ENCODE results near the gene RARB.

RARB gene

GRCh38 chr3:25567388-25567787 lies 139.3 kb downstream of the RARB start:
- Histone ChIP-seq H3K27me3 (ENCODE audit: insufficient read depth, insufficient read length) (no peaks in the 10 kb centered on the region), H3K9me3 (ENCODE audit: insufficient read depth, low read length) (no peaks in the 10 kb centered on the region), H3K4me3 (ENCODE audit: insufficient read length, low read depth) (no peak overlapping the region), H3K4me1 (ENCODE audit: insufficient read depth, insufficient read length) (no peaks in the 10 kb centered on the region), H3K9ac (ENCODE audit: insufficient read length, low read depth) (no peak overlapping the region), H3K36me3 (ENCODE audit: insufficient read depth, insufficient read length, low read length) (no peaks in the 10 kb centered on the region)
- TF ChIP-seq YY1 (IDR thresholded peaks at IDR 0.05; ENCODE audit: insufficient read depth, insufficient read length) (no peak), ZNF274 (IDR thresholded peaks at IDR 0.05; ENCODE audit: low read depth, low read length) (no peak), SUZ12 (IDR thresholded peaks at IDR 0.05; ENCODE audit: extremely low read depth, insufficient read depth, insufficient read length) (no peak)
- DNase-seq (ENCODE audit: low read depth, low spot score), result no peak

DNA sequence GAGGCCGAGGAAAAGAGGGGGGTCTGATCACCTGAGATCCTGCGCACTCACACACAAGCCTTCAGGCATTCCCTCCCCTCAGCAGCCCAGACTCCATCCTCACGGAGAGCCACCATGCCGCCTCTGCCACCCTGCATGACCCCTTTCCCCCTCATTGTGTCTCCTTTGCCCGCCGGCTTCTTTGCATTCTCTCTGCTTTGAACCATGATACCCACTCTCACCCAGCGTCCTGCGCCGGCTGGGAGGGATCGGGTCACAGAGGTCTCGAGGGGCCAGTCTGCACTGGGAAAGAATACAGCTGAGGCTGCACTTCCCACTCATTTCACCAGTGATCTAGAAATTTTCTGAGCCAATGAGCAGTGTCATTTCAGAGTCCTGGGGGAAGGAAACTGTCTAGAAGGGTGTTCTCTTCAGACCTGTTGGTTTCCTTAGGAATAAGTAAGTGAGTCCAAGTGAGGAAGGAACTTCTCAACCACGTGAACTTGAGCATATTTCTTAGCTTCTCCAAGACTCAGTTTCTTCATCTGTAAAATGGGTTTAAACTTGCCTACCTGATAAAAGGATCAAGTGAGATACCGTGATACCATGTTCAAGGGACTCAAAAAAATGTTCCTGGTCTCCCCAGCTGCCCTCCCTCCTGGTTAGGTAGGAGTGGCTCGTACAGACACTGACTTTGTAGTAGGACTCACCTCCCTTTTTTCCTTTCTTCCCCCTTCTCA lies 139.9 kb downstream of the RARB start:
- Histone ChIP-seq H3K27me3 (ENCODE audit: insufficient read depth, insufficient read length) (no peaks in the 10 kb centered on the region), H3K36me3 (ENCODE audit: insufficient read depth, insufficient read length, low read length) (no peaks in the 10 kb centered on the region), H3K9me3 (ENCODE audit: insufficient read depth, low read length) (no peaks in the 10 kb centered on the region), H3K9ac (ENCODE audit: insufficient read length, low read depth) (no peak overlapping the region), H3K4me3 (ENCODE audit: insufficient read length, low read depth) (no peak overlapping the region), H3K4me1 (ENCODE audit: insufficient read depth, insufficient read length) (no peaks in the 10 kb centered on the region)
- DNase-seq (ENCODE audit: low read depth, low spot score), result no peak
- TF ChIP-seq YY1 (IDR thresholded peaks at IDR 0.05; ENCODE audit: insufficient read depth, insufficient read length), result no peak

GRCh38 chr3:25568525-25569078 lies 140.5 kb downstream of the RARB start:
- H3K9ac ChIP-seq (ENCODE audit: insufficient read length, low read depth), result no peak overlapping the region
- H3K4me3 ChIP-seq (ENCODE audit: insufficient read length, low read depth), result no peak overlapping the region
- H3K36me3 ChIP-seq (ENCODE audit: insufficient read depth, insufficient read length, low read length), result no peaks in the 10 kb centered on the region
- no peaks in the 10 kb centered on the region for H3K9me3 ChIP-seq (ENCODE audit: insufficient read depth, low read length)
- DNase-seq (ENCODE audit: low read depth, low spot score), result no peak
- no peaks in the 10 kb centered on the region for H3K4me1 ChIP-seq (ENCODE audit: insufficient read depth, insufficient read length)
- TF ChIP-seq YY1 (IDR thresholded peaks at IDR 0.05; ENCODE audit: insufficient read depth, insufficient read length) (no peak), ZNF274 (IDR thresholded peaks at IDR 0.05; ENCODE audit: low read depth, low read length) (no peak), SUZ12 (IDR thresholded peaks at IDR 0.05; ENCODE audit: extremely low read depth, insufficient read depth, insufficient read length) (no peak)
- no peaks in the 10 kb centered on the region for H3K27me3 ChIP-seq (ENCODE audit: insufficient read depth, insufficient read length)

GRCh38 chr3:25571285-25571684 lies 143.2 kb downstream of the RARB start:
- Histone ChIP-seq H3K4me1 (ENCODE audit: insufficient read depth, insufficient read length) (no peaks in the 10 kb centered on the region), H3K9ac (ENCODE audit: insufficient read length, low read depth) (no peak overlapping the region), H3K9me3 (ENCODE audit: insufficient read depth, low read length) (no peaks in the 10 kb centered on the region), H3K4me3 (ENCODE audit: insufficient read length, low read depth) (no peak overlapping the region), H3K36me3 (ENCODE audit: insufficient read depth, insufficient read length, low read length) (no peaks in the 10 kb centered on the region), H3K27me3 (ENCODE audit: insufficient read depth, insufficient read length) (no peaks in the 10 kb centered on the region)
- no peak for DNase-seq (ENCODE audit: low read depth, low spot score)
- TF ChIP-seq SUZ12 (IDR thresholded peaks at IDR 0.05; ENCODE audit: extremely low read depth, insufficient read depth, insufficient read length), result no peak
- TF ChIP-seq ZNF274 (IDR thresholded peaks at IDR 0.05; ENCODE audit: low read depth, low read length), result no peak
- no peak for TF ChIP-seq YY1 (IDR thresholded peaks at IDR 0.05; ENCODE audit: insufficient read depth, insufficient read length)

DNA sequence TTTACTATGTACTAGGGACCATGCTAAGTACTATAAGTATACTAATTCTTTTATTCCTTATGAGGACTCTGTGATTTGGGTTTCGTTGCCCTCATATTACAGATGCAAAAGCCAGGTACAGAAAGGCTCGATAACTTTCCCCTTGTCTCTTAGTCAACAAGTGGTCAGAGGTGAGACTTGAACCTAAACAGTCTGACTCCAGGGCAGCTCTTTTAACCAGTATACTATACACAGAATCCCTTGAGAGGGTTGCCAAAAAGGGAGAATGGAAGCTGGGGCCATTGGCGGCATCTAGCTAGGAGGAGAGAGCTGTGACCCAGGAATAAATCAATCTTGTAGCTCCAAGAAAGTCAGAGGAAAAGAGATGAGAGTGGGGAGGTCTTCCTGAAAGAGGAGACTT lies 144.3 kb downstream of the RARB start:
- DNase-seq (ENCODE audit: low read depth, low spot score), result no peak
- no peak overlapping the region for H3K9ac ChIP-seq (ENCODE audit: insufficient read length, low read depth)
- no peaks in the 10 kb centered on the region for H3K27me3 ChIP-seq (ENCODE audit: insufficient read depth, insufficient read length)
- H3K36me3 ChIP-seq (ENCODE audit: insufficient read depth, insufficient read length, low read length), result no peaks in the 10 kb centered on the region
- TF ChIP-seq ZNF274 (IDR thresholded peaks at IDR 0.05; ENCODE audit: low read depth, low read length), result no peak
- no peak for TF ChIP-seq YY1 (IDR thresholded peaks at IDR 0.05; ENCODE audit: insufficient read depth, insufficient read length)
- no peak for TF ChIP-seq SUZ12 (IDR thresholded peaks at IDR 0.05; ENCODE audit: extremely low read depth, insufficient read depth, insufficient read length)
- no peaks in the 10 kb centered on the region for H3K4me1 ChIP-seq (ENCODE audit: insufficient read depth, insufficient read length)
- no peaks in the 10 kb centered on the region for H3K9me3 ChIP-seq (ENCODE audit: insufficient read depth, low read length)
- no peak overlapping the region for H3K4me3 ChIP-seq (ENCODE audit: insufficient read length, low read depth)

DNA sequence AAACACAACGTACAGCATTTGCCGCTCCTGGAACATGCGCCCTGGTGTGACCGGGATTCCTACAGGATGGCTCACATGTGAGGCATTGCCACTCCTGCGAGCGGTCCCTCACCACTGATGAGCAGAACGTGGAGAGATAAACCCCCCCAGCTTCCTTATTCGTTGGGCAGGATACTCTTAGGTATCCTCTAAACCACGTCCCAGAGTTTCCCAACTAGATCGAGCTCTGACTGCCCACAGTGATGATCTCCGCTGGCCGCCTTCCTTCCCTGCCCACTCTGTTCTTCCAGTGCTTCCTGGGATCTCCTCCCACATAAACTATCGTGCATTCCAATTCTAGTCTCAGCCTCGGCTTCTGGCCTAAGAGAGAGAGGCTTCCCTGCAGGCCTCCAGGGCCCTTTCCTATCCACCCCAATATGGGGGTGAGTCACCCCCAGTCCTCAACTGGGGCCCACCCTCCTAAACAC lies 144.9 kb downstream of the RARB start:
- Histone ChIP-seq H3K27me3 (ENCODE audit: insufficient read depth, insufficient read length) (no peaks in the 10 kb centered on the region), H3K36me3 (ENCODE audit: insufficient read depth, insufficient read length, low read length) (no peaks in the 10 kb centered on the region), H3K4me3 (ENCODE audit: insufficient read length, low read depth) (no peak overlapping the region), H3K9me3 (ENCODE audit: insufficient read depth, low read length) (no peaks in the 10 kb centered on the region), H3K4me1 (ENCODE audit: insufficient read depth, insufficient read length) (no peaks in the 10 kb centered on the region), H3K9ac (ENCODE audit: insufficient read length, low read depth) (no peak overlapping the region)
- TF ChIP-seq SUZ12 (IDR thresholded peaks at IDR 0.05; ENCODE audit: extremely low read depth, insufficient read depth, insufficient read length) (no peak), YY1 (IDR thresholded peaks at IDR 0.05; ENCODE audit: insufficient read depth, insufficient read length) (no peak), ZNF274 (IDR thresholded peaks at IDR 0.05; ENCODE audit: low read depth, low read length) (no peak)
- DNase-seq (ENCODE audit: low read depth, low spot score), result no peak

DNA sequence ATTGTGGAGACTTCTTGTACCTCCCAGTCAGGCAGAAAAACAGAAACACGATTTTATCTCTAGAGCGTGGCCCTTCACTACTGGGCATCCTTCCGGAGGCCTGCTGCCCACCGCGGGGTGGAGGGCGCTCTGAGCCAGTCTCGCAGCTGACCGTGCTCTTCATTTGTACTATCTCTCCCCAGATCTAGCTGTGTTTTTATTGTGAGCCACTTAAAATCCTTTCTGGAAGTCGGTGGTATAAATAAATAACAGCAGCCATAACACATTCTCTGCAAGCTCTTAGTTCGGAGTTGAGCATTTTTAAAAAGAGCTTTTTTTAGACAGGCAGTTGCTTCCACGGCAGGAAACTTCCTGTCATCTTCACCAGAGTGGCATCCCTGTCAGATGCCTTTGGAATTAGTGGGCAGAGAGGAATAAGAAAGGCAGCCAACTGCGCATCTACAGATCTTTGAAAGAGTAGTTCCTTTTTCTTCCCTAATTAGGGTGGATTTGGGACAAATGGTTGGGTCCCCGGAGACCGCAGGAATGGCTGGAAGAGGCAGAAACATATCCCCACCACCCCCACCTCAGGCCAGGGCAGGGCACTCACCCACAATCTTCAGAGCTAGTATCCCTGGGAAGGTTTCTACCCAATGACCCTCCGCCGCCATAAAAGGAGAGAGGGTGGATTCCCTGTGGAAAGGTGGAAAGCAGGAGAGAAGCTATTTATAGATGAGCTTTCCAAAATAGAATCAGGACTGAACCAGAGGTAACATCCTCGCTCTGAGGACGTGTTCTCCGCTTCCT lies 145.5 kb downstream of the RARB start:
- Histone ChIP-seq H3K4me3 (ENCODE audit: insufficient read length, low read depth) (no peak overlapping the region), H3K27me3 (ENCODE audit: insufficient read depth, insufficient read length) (no peaks in the 10 kb centered on the region)
- DNase-seq (ENCODE audit: low read depth, low spot score), result no peak

More for the DNA sequence above, 145.5 kb downstream of the RARB start:
- no peaks in the 10 kb centered on the region for H3K36me3 ChIP-seq (ENCODE audit: insufficient read depth, insufficient read length, low read length)
- no peak overlapping the region for H3K9ac ChIP-seq (ENCODE audit: insufficient read length, low read depth)
- H3K4me1 ChIP-seq (ENCODE audit: insufficient read depth, insufficient read length), result no peaks in the 10 kb centered on the region
- H3K9me3 ChIP-seq (ENCODE audit: insufficient read depth, low read length), result no peaks in the 10 kb centered on the region
- TF ChIP-seq YY1 (IDR thresholded peaks at IDR 0.05; ENCODE audit: insufficient read depth, insufficient read length) (no peak), SUZ12 (IDR thresholded peaks at IDR 0.05; ENCODE audit: extremely low read depth, insufficient read depth, insufficient read length) (no peak), ZNF274 (IDR thresholded peaks at IDR 0.05; ENCODE audit: low read depth, low read length) (no peak)

Data from NT2/D1 (cell line).